ENCODE data around the gene ASPA.

DNA sequence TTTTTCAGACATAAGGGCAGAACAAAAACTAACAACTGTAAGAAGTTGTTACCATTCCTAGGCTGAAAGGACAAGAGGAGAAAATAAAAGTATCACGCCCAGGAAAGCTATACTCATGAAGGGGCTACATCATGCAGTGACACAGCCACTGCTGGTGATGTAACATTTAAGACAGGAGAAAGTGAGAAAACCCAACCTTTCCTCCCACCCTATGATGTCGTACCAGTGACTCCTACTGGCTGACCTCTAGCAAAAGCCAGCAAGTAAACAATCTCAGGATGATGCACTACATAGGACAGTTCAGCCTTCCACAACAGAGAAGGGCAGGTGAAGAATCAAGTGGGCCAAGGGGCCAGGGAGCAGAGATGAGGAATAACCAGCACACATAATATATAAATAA, 28.2 kb upstream of the ASPA start:
- TF ChIP-seq, protein P1, sequence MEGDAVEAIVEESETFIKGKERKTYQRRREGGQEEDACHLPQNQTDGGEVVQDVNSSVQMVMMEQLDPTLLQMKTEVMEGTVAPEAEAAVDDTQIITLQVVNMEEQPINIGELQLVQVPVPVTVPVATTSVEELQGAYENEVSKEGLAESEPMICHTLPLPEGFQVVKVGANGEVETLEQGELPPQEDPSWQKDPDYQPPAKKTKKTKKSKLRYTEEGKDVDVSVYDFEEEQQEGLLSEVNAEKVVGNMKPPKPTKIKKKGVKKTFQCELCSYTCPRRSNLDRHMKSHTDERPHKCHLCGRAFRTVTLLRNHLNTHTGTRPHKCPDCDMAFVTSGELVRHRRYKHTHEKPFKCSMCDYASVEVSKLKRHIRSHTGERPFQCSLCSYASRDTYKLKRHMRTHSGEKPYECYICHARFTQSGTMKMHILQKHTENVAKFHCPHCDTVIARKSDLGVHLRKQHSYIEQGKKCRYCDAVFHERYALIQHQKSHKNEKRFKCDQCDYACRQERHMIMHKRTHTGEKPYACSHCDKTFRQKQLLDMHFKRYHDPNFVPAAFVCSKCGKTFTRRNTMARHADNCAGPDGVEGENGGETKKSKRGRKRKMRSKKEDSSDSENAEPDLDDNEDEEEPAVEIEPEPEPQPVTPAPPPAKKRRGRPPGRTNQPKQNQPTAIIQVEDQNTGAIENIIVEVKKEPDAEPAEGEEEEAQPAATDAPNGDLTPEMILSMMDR (IDR thresholded peaks at IDR 0.05) = peak in 2 of 6 experiments; percentile 11 to 15
- TF ChIP-seq POLR2A (IDR thresholded peaks at IDR 0.05) = no peak
